ENCODE measurements around the gene WNT1.

WNT1 gene

GRCh38 chr12:48982397-48983080, 4.4 kb downstream of the WNT1 start:
- no peak for DNase-seq

- no peak for DNase-seq
Observed at GRCh38 chr12:48985475-48985897, 7.4 kb downstream of the WNT1 start.

DNA sequence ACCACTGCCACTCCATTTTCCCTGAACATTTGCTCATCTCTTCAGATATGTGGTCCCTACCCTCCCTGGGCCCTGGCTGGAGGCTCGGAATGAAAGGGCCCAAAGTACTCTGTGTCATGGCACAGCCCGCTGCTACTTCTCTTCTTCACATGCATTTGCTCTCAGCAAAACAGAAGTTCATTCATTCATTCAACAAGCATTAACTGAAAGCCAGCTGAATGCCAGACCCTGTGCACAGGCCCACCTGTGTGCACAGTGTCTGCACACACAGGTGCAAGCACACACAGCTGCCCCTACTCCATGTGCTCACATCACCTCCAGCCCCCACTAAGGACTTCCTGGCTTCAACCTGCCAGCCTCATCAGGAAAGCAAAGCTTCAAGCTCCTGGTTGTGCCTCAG, 7.8 kb downstream of the WNT1 start:
- no peak for DNase-seq

- DNase-seq, result no peak
Observed at GRCh38 chr12:48986720-48987291, 8.7 kb downstream of the WNT1 start.

DNA sequence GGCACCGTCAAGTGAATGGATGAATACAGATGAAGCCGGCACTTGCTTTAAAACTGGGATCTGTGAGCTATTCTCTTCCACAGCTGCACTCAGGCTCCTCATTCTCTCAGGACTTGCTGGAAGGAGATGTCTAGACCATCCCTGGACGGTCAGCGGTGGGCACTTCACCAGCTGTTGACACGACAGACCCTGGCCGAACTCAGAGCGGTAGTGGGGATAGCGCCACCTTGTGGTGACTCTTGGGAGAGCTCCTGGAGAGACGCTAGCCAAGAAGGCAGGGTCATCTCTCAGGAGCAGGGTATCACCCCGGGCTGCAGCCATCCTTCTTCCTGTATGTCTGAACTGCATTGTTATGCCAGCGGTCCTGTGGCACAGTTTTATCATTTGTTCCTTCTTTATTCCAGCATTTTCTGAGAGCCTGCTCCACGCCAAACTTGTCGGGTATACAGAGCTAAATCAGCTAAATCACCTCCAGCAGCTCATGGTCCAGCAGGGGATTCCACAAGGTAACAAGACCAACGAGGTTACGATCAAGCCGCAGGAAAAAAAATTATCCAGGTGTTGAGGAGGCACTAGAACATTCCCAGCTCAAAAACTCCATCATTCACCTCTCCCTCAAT, 10.0 kb downstream of the WNT1 start:
- peak; percentile 15 for DNase-seq

- no peak for DNase-seq
Observed at GRCh38 chr12:48990552-48990951, 12.4 kb downstream of the WNT1 start.

DNA sequence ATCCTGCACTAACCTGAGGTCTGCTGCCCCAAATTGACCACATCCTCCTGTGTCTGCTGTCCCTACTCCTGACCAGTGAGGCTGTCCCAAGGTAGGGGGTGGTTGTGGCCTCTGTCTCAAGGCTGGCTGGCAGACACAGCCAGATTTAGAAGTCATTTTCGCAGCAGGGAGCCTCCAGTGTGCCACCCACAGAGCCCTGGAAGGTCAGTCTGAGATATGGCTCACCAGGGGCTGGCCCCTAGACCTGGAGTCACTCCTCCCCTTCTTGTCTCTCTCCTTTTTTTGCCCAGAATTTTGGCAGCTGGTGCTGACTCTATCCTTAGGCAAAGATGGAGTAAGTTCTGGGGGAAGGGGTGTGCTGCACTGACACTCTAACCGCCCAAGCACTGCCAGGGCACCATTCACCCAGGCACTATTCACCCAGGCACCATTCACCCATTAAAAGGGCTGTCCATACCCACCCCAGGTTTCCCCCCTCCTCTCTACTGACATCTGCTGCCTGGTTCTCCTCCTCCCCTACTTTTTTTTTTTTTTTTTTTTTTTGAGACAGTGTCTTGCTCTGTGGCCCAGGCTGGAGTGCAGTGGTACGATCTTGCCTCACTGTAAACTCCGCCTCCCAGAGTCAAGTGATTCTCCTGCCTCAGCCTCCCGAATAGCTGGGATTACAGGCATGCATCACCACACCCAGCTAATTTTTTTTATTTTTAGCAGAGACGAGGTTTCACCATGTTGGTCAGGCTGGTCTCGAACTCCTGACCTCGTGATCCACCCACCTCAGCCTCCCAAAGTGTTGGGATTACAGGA, 13.3 kb downstream of the WNT1 start:
- no peak for DNase-seq

GRCh38 chr12:48993787-48994186, 15.7 kb downstream of the WNT1 start:
- DNase-seq, result no peak

GRCh38 chr12:48994224-48995085, 16.3 kb downstream of the WNT1 start:
- no peak for DNase-seq

- DNase-seq, result peak; percentile 83
Observed at GRCh38 chr12:48995086-48995879, 17.2 kb downstream of the WNT1 start.

- DNase-seq, result peak; percentile 75
Observed at GRCh38 chr12:48996794-48997718, 18.9 kb downstream of the WNT1 start.

DNA sequence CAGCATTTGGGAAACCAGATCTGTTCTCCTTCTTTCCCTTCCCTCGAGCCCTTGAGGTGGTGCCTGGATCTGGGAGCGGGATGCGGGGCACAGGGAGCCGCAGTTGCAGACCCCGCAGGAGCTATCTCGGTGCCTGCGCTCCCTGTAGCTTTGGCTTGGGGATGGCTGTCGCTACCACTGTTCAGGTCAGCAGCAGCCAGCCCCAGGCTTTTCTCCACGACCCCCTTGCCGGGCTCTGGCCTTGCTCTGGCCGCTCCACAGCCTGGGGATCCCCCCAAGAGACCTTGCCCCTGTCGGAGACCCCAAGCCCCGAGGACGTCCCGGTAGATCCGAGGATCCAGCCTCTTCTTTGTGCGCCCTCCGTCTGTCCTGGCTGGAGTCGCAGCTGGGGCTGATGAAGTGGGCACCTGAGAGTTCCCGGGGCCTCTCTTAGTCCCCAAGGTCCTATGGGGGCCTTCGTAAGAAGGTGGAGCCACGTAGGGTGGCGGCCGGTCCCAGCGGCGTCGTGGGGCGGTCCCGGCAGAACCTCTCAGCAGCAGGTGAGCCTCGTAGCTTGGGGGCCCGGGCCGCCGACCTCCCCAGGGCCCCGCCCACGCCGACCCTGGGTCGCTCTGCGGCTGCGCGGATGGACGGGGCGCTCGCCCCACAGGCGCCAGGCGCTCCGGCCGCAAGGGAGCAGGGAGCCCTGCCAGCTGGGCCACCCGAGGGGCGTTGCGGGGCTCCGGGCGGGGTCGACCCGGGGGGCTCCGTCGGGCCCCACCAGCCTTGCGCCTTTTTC, 19.8 kb downstream of the WNT1 start:
- no peak for DNase-seq

- peak; percentile 8 for DNase-seq
Observed at GRCh38 chr12:48998497-48999353, 20.6 kb downstream of the WNT1 start.

DNA sequence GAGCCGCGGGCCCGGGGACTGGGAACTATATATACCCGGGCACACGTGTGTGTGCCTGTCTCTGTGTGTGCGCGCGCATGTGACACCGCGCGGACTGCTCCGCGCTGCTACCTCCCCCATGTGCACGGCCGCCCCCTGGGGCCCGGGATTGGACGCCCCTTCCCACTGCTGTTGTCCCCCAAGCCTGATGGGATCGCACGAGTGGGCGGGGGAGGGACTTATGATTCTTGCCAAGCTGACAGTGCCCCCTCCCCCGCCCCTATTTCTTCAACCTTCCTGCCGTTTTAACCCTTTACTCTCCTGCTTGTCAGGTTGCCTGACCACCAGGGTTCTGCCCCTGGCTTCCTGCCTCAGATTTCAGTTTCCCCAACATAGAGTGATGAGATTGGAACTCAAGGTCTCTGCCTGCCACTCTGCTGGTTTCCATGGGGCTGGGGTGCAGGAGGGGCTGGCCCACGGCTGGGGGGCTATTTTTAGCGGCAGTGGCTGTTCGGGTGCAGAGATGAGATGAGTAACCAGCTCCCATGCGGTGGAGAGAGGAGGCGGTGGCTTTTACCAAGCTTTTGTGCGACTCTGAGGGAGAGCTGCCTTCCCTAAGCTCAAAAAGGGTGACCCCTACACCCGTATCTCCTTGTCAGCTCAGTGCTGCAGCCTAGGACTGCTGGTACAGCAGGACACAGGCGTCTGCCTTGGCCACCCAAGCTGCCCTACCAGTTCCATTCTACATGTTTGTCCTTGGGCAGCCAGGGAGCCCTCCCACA, 21.4 kb downstream of the WNT1 start, which contains the start of gene DDN:
Gene DDN, minus strand, starts transcription at position 5 of the 761 bp plus-strand sequence. CDS start 88 bp downstream, outside the sequence.
- DNase-seq, result peak; percentile 31

- DNase-seq, result no peak
Observed at GRCh38 chr12:49000346-49000745, 22.2 kb downstream of the WNT1 start.

GRCh38 chr12:49008943-49009342, 30.8 kb downstream of the WNT1 start:
- no peak for DNase-seq

DNA sequence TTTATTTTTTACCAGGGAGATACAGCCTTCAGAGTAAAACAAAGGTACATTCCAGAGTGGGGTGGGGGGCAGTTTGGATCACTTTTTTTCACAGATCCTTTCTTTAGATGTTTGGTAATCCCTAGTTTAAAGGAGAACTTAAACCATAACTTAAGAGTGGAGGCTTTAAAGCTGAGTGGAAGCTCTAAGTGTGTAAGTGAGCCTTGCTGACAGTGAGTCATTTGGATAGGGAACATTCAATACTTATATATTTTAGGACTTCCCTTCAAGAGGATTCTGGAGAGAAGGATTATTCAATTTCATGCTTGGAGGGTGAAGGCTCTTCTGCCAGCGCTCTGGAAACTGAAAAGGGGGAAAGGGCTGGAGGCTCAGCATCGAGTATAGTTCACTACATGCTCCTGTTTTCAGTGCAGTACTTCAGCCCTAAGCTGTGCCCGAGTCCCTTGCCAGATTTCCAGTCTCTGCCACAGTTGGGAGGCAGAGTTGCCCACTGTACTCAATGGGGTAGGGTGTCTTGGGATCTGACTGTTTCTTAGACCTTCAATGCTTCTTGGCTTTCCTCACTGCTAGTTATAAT, 32.1 kb downstream of the WNT1 start:
- no peak for DNase-seq
